ENCODE data around the gene CD209. TPM values are rescaled to one million over a fixed set of nuclear protein-coding genes. Genes with fewer than 3 reads are reported as not detected.

The CD209 gene
- total and polyA plus RNA-seq, 2 experiments from 2014 or later: not detected

DNA sequence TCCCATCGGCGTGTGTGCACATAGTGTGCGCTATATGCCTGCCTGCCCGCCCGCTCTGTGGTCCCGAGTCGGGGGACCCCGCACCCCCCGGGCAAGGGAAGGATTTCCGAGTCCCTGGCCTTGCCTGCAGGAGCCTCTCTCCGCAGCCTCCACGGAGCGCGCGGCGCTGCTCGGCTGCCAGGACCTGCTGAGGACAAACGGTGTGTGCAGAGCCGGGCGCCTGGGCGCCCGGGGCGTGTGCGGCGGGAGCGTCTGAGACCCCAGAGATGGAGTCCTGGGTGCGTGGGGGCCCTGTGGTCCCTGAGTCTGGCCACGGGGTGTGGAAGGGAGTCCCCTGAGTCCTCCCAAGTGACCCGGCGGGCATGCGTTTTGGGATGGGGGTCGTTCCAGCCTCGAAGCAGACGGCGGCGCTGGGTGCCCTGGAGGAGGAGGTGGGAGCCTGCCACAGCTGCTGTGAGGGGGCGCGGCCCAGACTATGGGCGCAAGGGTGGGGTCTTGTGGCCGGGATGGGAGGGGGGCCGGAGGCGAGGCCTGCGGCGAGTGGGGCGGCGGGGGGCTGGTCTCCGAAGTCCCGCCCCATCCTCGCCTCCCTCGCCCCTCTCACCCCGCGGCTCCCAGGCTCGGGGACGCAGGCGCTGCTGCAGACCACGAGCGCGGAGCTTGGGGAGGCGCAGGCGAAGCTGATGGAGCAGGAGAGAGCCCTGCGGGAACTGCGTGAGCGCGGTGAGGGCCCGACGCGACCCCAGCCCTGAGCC is 41.0 kb upstream of the CD209 start:
- no peak for DNase-seq (ENCODE audit: low spot score)
- Histone ChIP-seq H3K4me3 (no peak overlapping the region), H3K36me3 (replicated peaks; ENCODE audit: insufficient read depth, low read depth) (no peaks in the 10 kb centered on the region), H3K9me2 (replicated peaks; ENCODE audit: insufficient read depth) (no peaks in the 10 kb centered on the region), H3K4me1 (ENCODE audit: insufficient read depth) (no peaks in the 10 kb centered on the region), H3K79me2 (no peaks in the 10 kb centered on the region), H3K27ac (no peak overlapping the region), H3K4me2 (peak overlapping the region; percentile 71), H3K9me3 (ENCODE audit: low read depth) (no peaks in the 10 kb centered on the region), H4K20me1 (ENCODE audit: insufficient read depth, poor library complexity, severe bottlenecking) (no peaks in the 10 kb centered on the region), H3K27me3 (peaks cover 33% of the 10 kb centered on the region), H2AFZ (no peak overlapping the region)
- TF ChIP-seq EZH2phosphoT487 (IDR thresholded peaks at IDR 0.05; ENCODE audit: low read depth, severe bottlenecking, unreplicated experiment) (no peak), EZH2 (IDR thresholded peaks at IDR 0.05; ENCODE audit: borderline replicate concordance) (no peak)
- TF ChIP-seq, protein P1, sequence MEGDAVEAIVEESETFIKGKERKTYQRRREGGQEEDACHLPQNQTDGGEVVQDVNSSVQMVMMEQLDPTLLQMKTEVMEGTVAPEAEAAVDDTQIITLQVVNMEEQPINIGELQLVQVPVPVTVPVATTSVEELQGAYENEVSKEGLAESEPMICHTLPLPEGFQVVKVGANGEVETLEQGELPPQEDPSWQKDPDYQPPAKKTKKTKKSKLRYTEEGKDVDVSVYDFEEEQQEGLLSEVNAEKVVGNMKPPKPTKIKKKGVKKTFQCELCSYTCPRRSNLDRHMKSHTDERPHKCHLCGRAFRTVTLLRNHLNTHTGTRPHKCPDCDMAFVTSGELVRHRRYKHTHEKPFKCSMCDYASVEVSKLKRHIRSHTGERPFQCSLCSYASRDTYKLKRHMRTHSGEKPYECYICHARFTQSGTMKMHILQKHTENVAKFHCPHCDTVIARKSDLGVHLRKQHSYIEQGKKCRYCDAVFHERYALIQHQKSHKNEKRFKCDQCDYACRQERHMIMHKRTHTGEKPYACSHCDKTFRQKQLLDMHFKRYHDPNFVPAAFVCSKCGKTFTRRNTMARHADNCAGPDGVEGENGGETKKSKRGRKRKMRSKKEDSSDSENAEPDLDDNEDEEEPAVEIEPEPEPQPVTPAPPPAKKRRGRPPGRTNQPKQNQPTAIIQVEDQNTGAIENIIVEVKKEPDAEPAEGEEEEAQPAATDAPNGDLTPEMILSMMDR (IDR thresholded peaks at IDR 0.05; ENCODE audit: poor library complexity): no peak
- WGBS (ENCODE audit: low lambda C conversion rate, missing lambda C conversion rate): 12% methylated on average over 33 of the region's 67 CpGs

DNA sequence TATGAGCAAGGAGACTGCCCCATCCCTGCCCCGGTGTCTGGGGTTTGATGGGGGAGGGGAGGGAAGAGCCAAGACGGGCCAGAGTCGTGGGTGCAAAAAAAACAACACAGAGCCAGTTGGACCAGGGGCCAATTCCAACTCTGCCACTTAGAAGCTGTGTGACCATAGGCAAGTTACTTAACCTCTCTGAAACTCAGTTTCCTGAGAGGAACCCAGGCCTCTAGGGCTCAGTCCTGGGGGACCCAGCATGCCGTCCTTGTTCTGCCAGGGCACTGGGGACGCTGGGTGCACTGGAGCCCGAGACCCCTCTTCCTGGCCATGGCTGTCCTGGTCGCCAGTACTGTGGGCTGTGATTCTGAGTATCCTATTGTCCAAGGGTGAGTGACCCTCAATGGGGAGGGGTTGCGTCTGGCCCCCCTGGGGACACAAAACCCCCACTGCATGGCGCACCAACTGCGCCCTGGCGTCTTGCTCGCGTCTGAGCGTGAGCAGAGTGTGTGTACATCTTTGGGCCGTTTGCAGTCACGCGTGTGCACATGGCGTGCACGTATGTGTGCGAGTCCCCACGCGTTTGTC is 40.4 kb upstream of the CD209 start:
- whole genome bisulfite sequencing (ENCODE audit: low lambda C conversion rate, missing lambda C conversion rate): 44% methylated on average over 20 of the region's 22 CpGs
- Histone ChIP-seq H3K27me3 (peaks cover 33% of the 10 kb centered on the region), H3K4me1 (ENCODE audit: insufficient read depth) (no peaks in the 10 kb centered on the region), H3K9me3 (ENCODE audit: low read depth) (no peaks in the 10 kb centered on the region), H3K79me2 (no peaks in the 10 kb centered on the region), H4K20me1 (ENCODE audit: insufficient read depth, poor library complexity, severe bottlenecking) (no peaks in the 10 kb centered on the region), H3K9me2 (replicated peaks; ENCODE audit: insufficient read depth) (no peaks in the 10 kb centered on the region), H2AFZ (no peak overlapping the region), H3K27ac (no peak overlapping the region), H3K36me3 (replicated peaks; ENCODE audit: insufficient read depth, low read depth) (no peaks in the 10 kb centered on the region), H3K4me2 (no peak overlapping the region), H3K4me3 (no peak overlapping the region)
- no peak for TF ChIP-seq EZH2phosphoT487 (IDR thresholded peaks at IDR 0.05; ENCODE audit: low read depth, severe bottlenecking, unreplicated experiment)
- no peak for TF ChIP-seq EZH2 (IDR thresholded peaks at IDR 0.05; ENCODE audit: borderline replicate concordance)
- TF ChIP-seq, protein P1 (IDR thresholded peaks at IDR 0.05; ENCODE audit: poor library complexity): no peak
- no peak for DNase-seq (ENCODE audit: low spot score)

DNA sequence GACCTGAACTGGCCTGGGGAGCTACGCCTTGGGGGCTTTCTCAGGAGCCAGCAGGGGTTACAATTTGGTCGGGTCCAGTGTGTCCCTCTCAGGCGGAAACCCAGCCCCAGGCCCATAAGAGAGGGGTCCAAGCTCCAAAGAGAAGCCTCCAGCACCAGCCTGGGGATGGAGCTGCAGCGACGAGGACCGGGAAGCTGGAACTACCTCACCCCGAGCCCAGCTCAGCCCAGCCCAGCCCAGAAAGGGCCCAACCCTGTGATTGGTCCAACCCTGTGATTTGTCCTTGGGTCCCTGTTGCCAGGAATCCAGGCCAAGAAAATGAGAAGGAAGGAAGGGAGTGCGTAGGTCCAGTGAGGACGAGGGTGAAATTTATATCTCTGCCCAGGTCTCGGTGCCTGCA is 39.8 kb upstream of the CD209 start:
- DNase-seq (ENCODE audit: low spot score): no peak
- Histone ChIP-seq H2AFZ (no peak overlapping the region), H3K79me2 (no peaks in the 10 kb centered on the region), H3K4me1 (ENCODE audit: insufficient read depth) (no peaks in the 10 kb centered on the region), H3K27ac (no peak overlapping the region), H3K4me2 (no peak overlapping the region), H3K9me2 (replicated peaks; ENCODE audit: insufficient read depth) (no peaks in the 10 kb centered on the region), H4K20me1 (ENCODE audit: insufficient read depth, poor library complexity, severe bottlenecking) (no peaks in the 10 kb centered on the region), H3K9me3 (ENCODE audit: low read depth) (no peaks in the 10 kb centered on the region), H3K4me3 (no peak overlapping the region), H3K27me3 (peaks cover 33% of the 10 kb centered on the region), H3K36me3 (replicated peaks; ENCODE audit: insufficient read depth, low read depth) (no peaks in the 10 kb centered on the region)
- TF ChIP-seq EZH2phosphoT487 (IDR thresholded peaks at IDR 0.05; ENCODE audit: low read depth, severe bottlenecking, unreplicated experiment) (no peak), EZH2 (IDR thresholded peaks at IDR 0.05; ENCODE audit: borderline replicate concordance) (no peak)
- TF ChIP-seq, protein P1 (IDR thresholded peaks at IDR 0.05; ENCODE audit: poor library complexity): no peak
- 40% methylated on average over 10 of the region's 10 CpGs for WGBS (ENCODE audit: low lambda C conversion rate, missing lambda C conversion rate)

Data from hepatocyte (in vitro differentiated cells).